GM15510 (cell line): Measurements from ENCODE around the gene MB.

Experiments
- POLR2A ChIP-seq: IDR thresholded peaks from 3 replicates; pipeline ENCODE4 v1.6.1; 2011; ENCODE audit warnings: borderline replicate concordance; ENCODE audit not compliant: insufficient read length; ENCODE audit errors: extremely low read depth

MB gene

GRCh38 chr22:35558719-35559118 lies 58.4 kb downstream of the MB start:
- no peak for TF ChIP-seq POLR2A

GRCh38 chr22:35558031-35558430 lies 59.1 kb downstream of the MB start:
- no peak for TF ChIP-seq POLR2A
